ENCODE results near the gene P2RY11. TPM values are rescaled to one million over a fixed set of nuclear protein-coding genes. Genes with fewer than 3 reads are reported as not detected.

Gene P2RY11
- total RNA-seq, 1 donor from 2014 or later, result 19.3 TPM

- H3K27ac Mint-ChIP-seq (ENCODE audit: unreplicated experiment), result no peak overlapping the region
- H3K36me3 Mint-ChIP-seq (ENCODE audit: low read depth, unreplicated experiment), result no peaks in the 10 kb centered on the region
- Histone ChIP-seq H3K79me2 (ENCODE audit: insufficient read depth, low read length) (no peaks in the 10 kb centered on the region), H3K4me2 (ENCODE audit: low read length) (no peak overlapping the region), H3K9ac (ENCODE audit: low read length) (no peak overlapping the region), H3K27me3 (ENCODE audit: insufficient read depth, low read length) (peaks cover 2% of the 10 kb centered on the region), H3K4me1 (ENCODE audit: insufficient read depth, low read length) (no peaks in the 10 kb centered on the region), H3K27ac (ENCODE audit: low read depth, low read length) (no peak overlapping the region), H4K20me1 (ENCODE audit: insufficient read depth, low read length) (no peaks in the 10 kb centered on the region), H2AFZ (ENCODE audit: low read depth, low read length) (no peak overlapping the region), H3K36me3 (ENCODE audit: insufficient read depth, low read length) (no peaks in the 10 kb centered on the region), H3K4me3 (ENCODE audit: insufficient read depth, low read depth, low read length) (no peak overlapping the region), H3K9me3 (ENCODE audit: insufficient read depth, low read depth, low read length) (no peaks in the 10 kb centered on the region)
- H3K9me3 Mint-ChIP-seq (ENCODE audit: unreplicated experiment), result peaks cover 2% of the 10 kb centered on the region
- FAIRE-seq (no peak), DNase-seq (ENCODE audit: low read depth) (no peak)
- peaks cover 48% of the 10 kb centered on the region for H3K27me3 Mint-ChIP-seq (ENCODE audit: low read depth, unreplicated experiment)
- TF ChIP-seq EZH2 (IDR thresholded peaks at IDR 0.05; ENCODE audit: insufficient read depth, low read length), result no peak
- TF ChIP-seq, protein P1, sequence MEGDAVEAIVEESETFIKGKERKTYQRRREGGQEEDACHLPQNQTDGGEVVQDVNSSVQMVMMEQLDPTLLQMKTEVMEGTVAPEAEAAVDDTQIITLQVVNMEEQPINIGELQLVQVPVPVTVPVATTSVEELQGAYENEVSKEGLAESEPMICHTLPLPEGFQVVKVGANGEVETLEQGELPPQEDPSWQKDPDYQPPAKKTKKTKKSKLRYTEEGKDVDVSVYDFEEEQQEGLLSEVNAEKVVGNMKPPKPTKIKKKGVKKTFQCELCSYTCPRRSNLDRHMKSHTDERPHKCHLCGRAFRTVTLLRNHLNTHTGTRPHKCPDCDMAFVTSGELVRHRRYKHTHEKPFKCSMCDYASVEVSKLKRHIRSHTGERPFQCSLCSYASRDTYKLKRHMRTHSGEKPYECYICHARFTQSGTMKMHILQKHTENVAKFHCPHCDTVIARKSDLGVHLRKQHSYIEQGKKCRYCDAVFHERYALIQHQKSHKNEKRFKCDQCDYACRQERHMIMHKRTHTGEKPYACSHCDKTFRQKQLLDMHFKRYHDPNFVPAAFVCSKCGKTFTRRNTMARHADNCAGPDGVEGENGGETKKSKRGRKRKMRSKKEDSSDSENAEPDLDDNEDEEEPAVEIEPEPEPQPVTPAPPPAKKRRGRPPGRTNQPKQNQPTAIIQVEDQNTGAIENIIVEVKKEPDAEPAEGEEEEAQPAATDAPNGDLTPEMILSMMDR (IDR thresholded peaks at IDR 0.05; ENCODE audit: insufficient read depth, low read depth, low read length), result no peak
- H3K4me1 Mint-ChIP-seq (ENCODE audit: low read depth, unreplicated experiment), result no peaks in the 10 kb centered on the region
- H3K4me3 Mint-ChIP-seq (ENCODE audit: unreplicated experiment), result no peak overlapping the region
These were observed 35.0 kb upstream of the P2RY11 start for GRCh38 chr19:10076535-10076934.

DNA sequence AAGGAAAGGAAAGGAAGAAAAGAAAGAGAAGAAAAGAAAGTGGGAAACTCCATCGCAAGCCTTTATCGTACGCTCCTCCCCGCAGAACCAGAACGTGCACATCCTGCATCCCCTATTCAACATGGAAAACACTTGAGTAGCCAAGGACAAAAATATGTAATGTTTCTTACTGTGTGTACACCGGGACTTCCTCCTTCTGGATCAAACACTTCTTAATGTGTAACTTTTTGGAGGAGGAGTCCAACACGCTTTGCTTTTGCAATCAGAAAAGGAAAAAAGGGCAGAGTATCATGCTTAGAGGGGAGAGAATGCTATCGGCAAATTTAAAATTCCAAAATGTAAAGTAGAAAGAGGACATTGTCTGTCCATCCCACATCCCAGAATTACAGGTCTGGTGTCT lies 33.2 kb upstream of the P2RY11 start:
- Histone ChIP-seq H3K4me2 (ENCODE audit: low read length) (no peak overlapping the region), H3K36me3 (ENCODE audit: insufficient read depth, low read length) (no peaks in the 10 kb centered on the region), H4K20me1 (ENCODE audit: insufficient read depth, low read length) (no peaks in the 10 kb centered on the region), H3K9me3 (ENCODE audit: insufficient read depth, low read depth, low read length) (no peaks in the 10 kb centered on the region), H3K79me2 (ENCODE audit: insufficient read depth, low read length) (no peaks in the 10 kb centered on the region), H3K4me1 (ENCODE audit: insufficient read depth, low read length) (no peaks in the 10 kb centered on the region), H2AFZ (ENCODE audit: low read depth, low read length) (no peak overlapping the region), H3K4me3 (ENCODE audit: insufficient read depth, low read depth, low read length) (no peak overlapping the region), H3K9ac (ENCODE audit: low read length) (no peak overlapping the region), H3K27me3 (ENCODE audit: insufficient read depth, low read length) (peaks cover 2% of the 10 kb centered on the region), H3K27ac (ENCODE audit: low read depth, low read length) (no peak overlapping the region)
- H3K36me3 Mint-ChIP-seq (ENCODE audit: low read depth, unreplicated experiment), result no peaks in the 10 kb centered on the region
- no peak overlapping the region for H3K27ac Mint-ChIP-seq (ENCODE audit: unreplicated experiment)
- no peak for TF ChIP-seq EZH2 (IDR thresholded peaks at IDR 0.05; ENCODE audit: insufficient read depth, low read length)
- TF ChIP-seq, protein P1 (IDR thresholded peaks at IDR 0.05; ENCODE audit: insufficient read depth, low read depth, low read length), result no peak
- H3K4me3 Mint-ChIP-seq (ENCODE audit: unreplicated experiment), result no peak overlapping the region
- DNase-seq (ENCODE audit: low read depth) (no peak), FAIRE-seq (no peak)
- H3K27me3 Mint-ChIP-seq (ENCODE audit: low read depth, unreplicated experiment), result peaks cover 47% of the 10 kb centered on the region
- no peaks in the 10 kb centered on the region for H3K9me3 Mint-ChIP-seq (ENCODE audit: unreplicated experiment)
- H3K4me1 Mint-ChIP-seq (ENCODE audit: low read depth, unreplicated experiment), result no peaks in the 10 kb centered on the region

- no peaks in the 10 kb centered on the region for H3K9me3 Mint-ChIP-seq (ENCODE audit: unreplicated experiment)
- no peak overlapping the region for H3K4me2 ChIP-seq (ENCODE audit: low read length)
- TF ChIP-seq, protein P1 (IDR thresholded peaks at IDR 0.05; ENCODE audit: insufficient read depth, low read depth, low read length), result no peak
- no peaks in the 10 kb centered on the region for H3K4me1 Mint-ChIP-seq (ENCODE audit: low read depth, unreplicated experiment)
- no peaks in the 10 kb centered on the region for H3K36me3 ChIP-seq (ENCODE audit: insufficient read depth, low read length)
- no peaks in the 10 kb centered on the region for H3K4me1 ChIP-seq (ENCODE audit: insufficient read depth, low read length)
- H3K27me3 ChIP-seq (ENCODE audit: insufficient read depth, low read length), result peaks cover 2% of the 10 kb centered on the region
- DNase-seq (ENCODE audit: low read depth), result no peak
- H3K4me3 ChIP-seq (ENCODE audit: insufficient read depth, low read depth, low read length), result no peak overlapping the region
- no peak for FAIRE-seq
- H4K20me1 ChIP-seq (ENCODE audit: insufficient read depth, low read length), result no peaks in the 10 kb centered on the region
- no peak overlapping the region for H3K27ac ChIP-seq (ENCODE audit: low read depth, low read length)
- no peak overlapping the region for H2AFZ ChIP-seq (ENCODE audit: low read depth, low read length)
- no peaks in the 10 kb centered on the region for H3K79me2 ChIP-seq (ENCODE audit: insufficient read depth, low read length)
- H3K9me3 ChIP-seq (ENCODE audit: insufficient read depth, low read depth, low read length), result no peaks in the 10 kb centered on the region
- H3K36me3 Mint-ChIP-seq (ENCODE audit: low read depth, unreplicated experiment), result no peaks in the 10 kb centered on the region
- H3K9ac ChIP-seq (ENCODE audit: low read length), result no peak overlapping the region
- H3K27ac Mint-ChIP-seq (ENCODE audit: unreplicated experiment), result no peak overlapping the region
- H3K27me3 Mint-ChIP-seq (ENCODE audit: low read depth, unreplicated experiment), result peaks cover 46% of the 10 kb centered on the region
- H3K4me3 Mint-ChIP-seq (ENCODE audit: unreplicated experiment), result no peak overlapping the region
These were observed 32.5 kb upstream of the P2RY11 start for GRCh38 chr19:10079031-10079453.

Measured in astrocyte (in vitro differentiated cells and primary cell).